GM12874 (cell line): ENCODE measurements around the gene KDSR.

Source experiments
- TF ChIP-seq, protein P1 (sequence below): IDR thresholded peaks from 2 replicates; pipeline ENCODE4 v1.5.1; 2011; ENCODE audit warnings: low read depth, mild to moderate bottlenecking, control low read depth, low read length, moderate library complexity; ENCODE audit not compliant: insufficient read depth

The KDSR gene

DNA sequence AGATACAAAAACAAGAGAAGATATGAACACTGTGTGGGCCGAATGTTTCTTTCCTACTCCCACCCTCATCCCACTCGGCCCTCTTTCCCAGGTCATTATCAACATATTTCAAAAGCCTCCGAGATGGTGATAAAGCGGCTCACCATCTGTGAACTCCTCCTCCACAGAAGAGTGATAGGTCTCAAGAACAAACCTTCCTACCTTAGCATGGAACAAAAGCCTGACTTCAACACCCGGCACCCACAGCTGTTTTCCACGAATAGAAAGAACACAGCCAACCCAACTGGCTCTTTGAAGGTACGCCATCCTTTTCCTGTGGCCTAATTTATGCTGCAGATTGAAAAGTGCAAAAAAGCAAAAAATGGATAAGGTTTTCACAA lies 76.2 kb downstream of the KDSR start:
- TF ChIP-seq, protein P1, sequence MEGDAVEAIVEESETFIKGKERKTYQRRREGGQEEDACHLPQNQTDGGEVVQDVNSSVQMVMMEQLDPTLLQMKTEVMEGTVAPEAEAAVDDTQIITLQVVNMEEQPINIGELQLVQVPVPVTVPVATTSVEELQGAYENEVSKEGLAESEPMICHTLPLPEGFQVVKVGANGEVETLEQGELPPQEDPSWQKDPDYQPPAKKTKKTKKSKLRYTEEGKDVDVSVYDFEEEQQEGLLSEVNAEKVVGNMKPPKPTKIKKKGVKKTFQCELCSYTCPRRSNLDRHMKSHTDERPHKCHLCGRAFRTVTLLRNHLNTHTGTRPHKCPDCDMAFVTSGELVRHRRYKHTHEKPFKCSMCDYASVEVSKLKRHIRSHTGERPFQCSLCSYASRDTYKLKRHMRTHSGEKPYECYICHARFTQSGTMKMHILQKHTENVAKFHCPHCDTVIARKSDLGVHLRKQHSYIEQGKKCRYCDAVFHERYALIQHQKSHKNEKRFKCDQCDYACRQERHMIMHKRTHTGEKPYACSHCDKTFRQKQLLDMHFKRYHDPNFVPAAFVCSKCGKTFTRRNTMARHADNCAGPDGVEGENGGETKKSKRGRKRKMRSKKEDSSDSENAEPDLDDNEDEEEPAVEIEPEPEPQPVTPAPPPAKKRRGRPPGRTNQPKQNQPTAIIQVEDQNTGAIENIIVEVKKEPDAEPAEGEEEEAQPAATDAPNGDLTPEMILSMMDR = no peak

DNA sequence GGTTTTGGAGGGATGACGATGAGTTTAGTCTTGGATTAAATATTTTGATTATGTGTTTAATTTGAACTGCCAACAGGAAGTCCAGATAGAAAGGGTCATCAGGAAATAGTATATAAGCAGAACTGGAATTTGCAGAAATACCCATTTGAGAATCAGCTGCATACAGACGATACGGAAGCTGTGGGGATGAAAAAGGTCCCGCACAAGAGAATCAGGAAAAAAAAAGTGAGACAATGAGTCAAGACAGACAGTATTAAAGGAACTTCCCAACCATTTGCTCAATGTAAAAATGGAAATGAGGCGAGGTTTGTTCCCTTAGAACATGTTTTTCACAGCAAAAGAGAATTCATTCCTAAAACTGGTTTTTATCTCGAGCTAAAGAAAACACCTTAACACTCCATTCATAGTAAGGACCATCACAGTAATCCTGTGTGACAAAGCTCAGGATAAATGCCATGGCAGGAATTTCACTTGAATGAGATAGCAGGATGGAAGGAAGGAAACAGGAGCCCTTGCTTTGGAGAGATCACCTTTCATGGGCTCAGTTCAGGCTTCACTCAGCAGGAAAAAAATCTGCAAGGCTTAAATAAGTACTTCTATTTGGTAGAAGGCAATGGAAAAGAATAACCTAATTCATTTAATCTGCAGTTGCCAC lies 76.7 kb downstream of the KDSR start:
- TF ChIP-seq, protein P1 = no peak

DNA sequence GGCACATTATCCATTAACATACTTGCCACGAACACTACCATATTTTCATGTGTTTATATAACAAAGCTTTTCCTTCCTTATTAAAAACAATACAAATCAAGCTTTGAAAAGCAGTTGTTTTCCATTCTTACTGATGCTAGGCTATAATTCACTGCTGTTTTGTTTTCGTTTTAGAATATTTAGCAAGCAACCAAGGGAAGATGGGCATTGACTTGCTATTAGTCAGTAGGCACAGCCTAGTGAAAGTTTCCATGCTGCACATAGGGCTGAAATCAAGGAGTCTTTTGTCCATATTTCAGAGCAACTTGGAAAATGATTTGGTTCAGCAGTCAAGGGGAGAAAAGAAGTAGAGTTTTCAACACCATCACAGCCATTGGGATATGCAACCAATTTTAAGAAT lies 78.7 kb downstream of the KDSR start:
- TF ChIP-seq, protein P1 = no peak

DNA sequence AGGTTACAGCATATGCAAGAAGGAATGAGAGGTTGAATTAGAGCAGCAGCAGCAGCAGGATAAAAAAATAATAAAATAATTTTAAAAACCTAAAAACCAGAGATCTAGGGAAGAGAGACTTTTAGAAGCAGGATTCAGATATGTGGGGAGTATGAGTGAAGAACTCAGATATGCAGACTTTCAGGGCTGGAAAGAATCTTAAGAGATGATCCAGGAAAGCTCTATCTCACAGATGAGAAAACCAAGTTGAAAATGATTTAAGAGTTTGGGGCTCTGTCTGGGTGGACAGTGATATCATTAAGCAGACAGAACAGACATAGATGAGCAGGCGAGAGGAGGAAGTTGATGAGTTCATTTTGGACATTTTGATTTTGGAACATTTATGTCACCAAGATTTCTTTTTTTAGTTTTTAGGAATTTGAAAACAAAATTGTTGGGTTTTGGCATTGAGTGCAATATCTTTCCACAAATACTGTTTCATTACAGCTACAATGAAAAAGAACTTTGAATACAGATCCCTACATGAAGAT lies 79.2 kb downstream of the KDSR start:
- TF ChIP-seq, protein P1 = no peak

DNA sequence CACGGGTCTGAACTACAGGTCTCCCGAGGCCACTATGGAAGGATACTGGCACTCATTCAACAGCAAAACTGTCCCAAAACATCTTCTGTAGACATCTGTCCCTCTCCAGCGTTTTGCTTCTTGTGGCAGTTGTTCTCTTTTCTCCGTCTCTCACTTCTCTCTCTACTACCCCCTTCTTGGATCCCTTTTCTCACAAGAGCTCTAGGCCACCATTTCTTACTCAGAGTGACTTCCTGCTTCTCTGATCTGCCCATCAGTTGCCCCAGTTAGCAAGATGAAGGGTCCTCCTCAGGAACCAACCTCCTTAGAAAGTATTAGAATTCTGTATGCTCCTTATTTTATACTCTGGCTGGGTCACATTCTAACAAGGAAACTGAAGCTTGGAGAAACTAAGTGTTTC lies 80.1 kb downstream of the KDSR start:
- TF ChIP-seq, protein P1 = no peak

DNA sequence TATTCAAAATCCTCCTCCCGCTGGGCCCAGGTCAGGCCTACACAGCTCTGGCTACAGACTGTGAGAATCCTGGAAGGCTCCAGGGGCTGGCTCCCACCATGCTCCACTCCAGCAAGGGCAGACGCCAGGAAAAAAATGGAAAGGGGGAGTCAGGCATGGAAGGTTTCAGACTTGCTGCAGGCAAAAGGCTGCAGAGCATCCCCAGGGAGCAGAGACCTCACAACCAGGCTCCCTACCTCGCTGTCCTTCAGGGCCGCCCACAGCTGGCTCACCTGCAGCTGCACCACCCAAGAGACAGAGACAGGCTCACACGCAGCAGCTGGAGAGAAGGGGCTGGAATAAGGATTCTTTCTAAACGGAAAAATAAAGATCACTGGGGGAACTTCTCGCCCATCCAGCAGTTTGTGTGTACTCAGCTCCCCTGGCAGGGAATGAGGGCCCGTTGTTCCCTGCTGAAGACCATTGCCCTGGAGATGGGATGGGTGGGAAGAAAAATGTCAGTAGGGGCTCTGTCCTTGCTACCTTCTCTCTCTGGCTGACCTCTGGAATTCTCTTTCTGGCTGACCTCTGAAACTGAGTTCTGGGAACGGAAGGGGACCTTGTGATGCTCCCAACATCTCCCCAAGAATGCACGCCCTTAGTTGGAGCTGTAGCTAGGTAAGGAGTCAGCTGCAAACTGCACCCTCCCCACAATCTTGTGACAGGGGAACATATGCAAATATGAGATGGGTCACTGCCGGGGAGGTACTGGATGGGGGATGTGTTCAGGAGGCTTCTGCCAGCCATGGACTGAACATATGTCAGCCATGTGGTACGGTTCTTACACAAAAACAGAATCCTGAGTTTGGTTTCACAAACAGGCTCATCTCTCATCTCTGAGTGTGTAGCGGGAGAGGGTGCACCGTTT lies 81.9 kb downstream of the KDSR start:
- TF ChIP-seq, protein P1 = no peak

DNA sequence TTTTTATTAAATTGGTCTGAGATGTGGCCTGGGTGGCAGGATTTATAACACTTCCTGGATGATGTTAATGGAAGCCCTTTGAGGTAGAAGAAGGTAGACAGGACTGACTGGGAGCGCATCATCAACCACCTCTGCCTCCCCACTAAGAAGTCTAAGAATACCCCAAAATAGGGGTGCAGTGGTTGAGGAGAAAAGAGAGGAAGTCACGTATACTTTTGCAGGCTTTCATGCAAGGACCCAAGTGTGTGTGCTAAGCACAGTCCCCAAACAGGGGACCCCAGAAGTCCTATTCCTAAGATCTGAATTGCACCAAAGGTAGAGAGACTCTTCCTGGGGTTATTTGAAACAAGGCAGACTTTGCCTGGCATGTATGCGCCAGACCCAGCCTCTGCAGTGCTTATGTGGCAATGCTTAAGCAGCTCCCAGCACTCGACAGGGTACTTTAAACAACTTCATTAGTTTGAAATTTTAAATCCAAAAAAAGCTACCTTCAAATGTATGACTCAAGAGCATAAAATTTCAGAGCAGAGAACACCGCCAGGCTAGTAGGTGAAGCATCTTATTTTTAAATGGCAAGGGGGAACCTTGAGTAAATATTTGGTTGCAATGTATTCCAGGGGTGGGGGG lies 82.7 kb downstream of the KDSR start:
- TF ChIP-seq, protein P1 = no peak
